Measurements from ENCODE around the gene TLR2.

DNA sequence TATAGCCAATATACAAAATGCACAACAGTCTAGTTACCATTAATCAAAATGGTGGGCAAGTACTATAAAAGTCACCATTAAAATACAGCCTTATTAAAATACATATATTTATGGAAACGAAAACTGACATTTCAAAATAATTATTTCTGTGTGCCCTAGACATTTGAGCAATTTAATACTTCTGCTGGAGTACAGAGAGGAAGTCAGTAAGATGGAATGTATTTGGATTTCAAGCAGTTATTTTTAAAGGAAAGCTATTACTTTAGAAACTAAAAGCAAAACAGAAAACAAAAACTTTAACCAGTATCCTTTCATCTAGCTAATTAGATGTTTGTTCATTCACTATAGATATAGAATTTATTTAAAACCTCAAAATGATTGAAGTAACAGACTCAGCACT, 37.8 kb upstream of the TLR2 start:
- TF ChIP-seq, protein P1, sequence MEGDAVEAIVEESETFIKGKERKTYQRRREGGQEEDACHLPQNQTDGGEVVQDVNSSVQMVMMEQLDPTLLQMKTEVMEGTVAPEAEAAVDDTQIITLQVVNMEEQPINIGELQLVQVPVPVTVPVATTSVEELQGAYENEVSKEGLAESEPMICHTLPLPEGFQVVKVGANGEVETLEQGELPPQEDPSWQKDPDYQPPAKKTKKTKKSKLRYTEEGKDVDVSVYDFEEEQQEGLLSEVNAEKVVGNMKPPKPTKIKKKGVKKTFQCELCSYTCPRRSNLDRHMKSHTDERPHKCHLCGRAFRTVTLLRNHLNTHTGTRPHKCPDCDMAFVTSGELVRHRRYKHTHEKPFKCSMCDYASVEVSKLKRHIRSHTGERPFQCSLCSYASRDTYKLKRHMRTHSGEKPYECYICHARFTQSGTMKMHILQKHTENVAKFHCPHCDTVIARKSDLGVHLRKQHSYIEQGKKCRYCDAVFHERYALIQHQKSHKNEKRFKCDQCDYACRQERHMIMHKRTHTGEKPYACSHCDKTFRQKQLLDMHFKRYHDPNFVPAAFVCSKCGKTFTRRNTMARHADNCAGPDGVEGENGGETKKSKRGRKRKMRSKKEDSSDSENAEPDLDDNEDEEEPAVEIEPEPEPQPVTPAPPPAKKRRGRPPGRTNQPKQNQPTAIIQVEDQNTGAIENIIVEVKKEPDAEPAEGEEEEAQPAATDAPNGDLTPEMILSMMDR (IDR thresholded peaks at IDR 0.05 in 2 of 3, conservative IDR thresholded peaks at IDR 0.05 in 1 of 3; ENCODE audit: control insufficient read depth in 2 of 3, extremely low read depth in 1 of 3, insufficient read depth in 1 of 3, low read depth in 3 of 3, low read length in 3 of 3), result no peak
- TF ChIP-seq EP300 (IDR thresholded peaks at IDR 0.05; ENCODE audit: borderline replicate concordance in 1 of 2, control insufficient read depth in 1 of 2, low read depth in 2 of 2, low read length in 2 of 2) (no peak), POLR2A (IDR thresholded peaks at IDR 0.05; ENCODE audit: low read depth, low read length) (no peak), DPF2 (IDR thresholded peaks at IDR 0.05) (no peak), RAD21 (IDR thresholded peaks at IDR 0.05; ENCODE audit: insufficient read depth, low read depth, low read length) (no peak)

Measured in GM12878 (cell line).